PC-3 (cell line): Measurements from ENCODE around the gene CIB1. TPM values are rescaled to one million over a fixed set of nuclear protein-coding genes. Genes with fewer than 3 reads are reported as not detected.

Experiments
- ATAC-seq: fragments of 200-7000 bp; cut with Tn5 transposase; 2 replicates; pipeline ENCODE4 v1.9.1; 2020; ENCODE audit warnings: mild to moderate bottlenecking, moderate library complexity
- BruUV-seq: library from RNA; stranded (reverse); fragments of 400-500 nt; replicated peaks from 2 replicates; lab custom pipeline; 2021; lab: Mats Ljungman, UMichigan
- CTCF ChIA-PET: fragments of 300-600 bp; sonication (Branson Sonifier 250); formaldehyde crosslinking; loops from one replicate; lab custom pipeline; 2022; ENCODE audit warnings: antibody characterized with exemption; lab: Charles Lee
- POLR2A ChIA-PET: fragments of 300-600 bp; sonication (Branson Sonifier 250); formaldehyde crosslinking; loops from one replicate; lab custom pipeline; 2022; ENCODE audit warnings: antibody characterized with exemption; ENCODE audit not compliant: unreplicated experiment; lab: Charles Lee
- DNase-seq: peaks from one replicate; pipeline ENCODE4 v3.0.0-alpha.2; 2015
- H2AFZ ChIP-seq: fragments of 300-600 bp; sonication (generic); 2 replicates; pipeline ENCODE4 v1.6.0; 2016; ENCODE audit warnings: antibody characterized with exemption, low read length
- H3F3A ChIP-seq: fragments of 300-600 bp; sonication (generic); one replicate; pipeline ENCODE4 v1.6.0; 2017; ENCODE audit warnings: antibody characterized with exemption, low read length, control low read depth, mild to moderate bottlenecking; ENCODE audit not compliant: unreplicated experiment
- H3K27ac ChIP-seq: fragments of 300-600 bp; sonication (generic); 2 replicates; pipeline ENCODE4 v1.5.1; 2016; ENCODE audit warnings: mild to moderate bottlenecking, low read length
- H3K27me3 ChIP-seq: fragments of 300-600 bp; sonication (generic); 2 replicates; pipeline ENCODE4 v1.6.1; 2016; ENCODE audit warnings: low read length, mixed read lengths
- H3K36me3 ChIP-seq: fragments of 300-600 bp; sonication (generic); 2 replicates; pipeline ENCODE4 v1.6.1; 2016; ENCODE audit warnings: low read depth, mixed run types, low read length, mixed read lengths
- H3K4me1 ChIP-seq: fragments of 300-600 bp; sonication (generic); 2 replicates; pipeline ENCODE4 v1.5.1; 2016; ENCODE audit warnings: low read length; ENCODE audit not compliant: insufficient read depth
- H3K4me2 ChIP-seq: fragments of 300-600 bp; sonication (generic); 2 replicates; pipeline ENCODE4 v1.6.0; 2016; ENCODE audit warnings: low read length
- H3K4me3 ChIP-seq: fragments of 300-600 bp; sonication (generic); 2 replicates; pipeline ENCODE4 v1.5.1; 2016; ENCODE audit warnings: mild to moderate bottlenecking, low read length, mixed read lengths
- H3K79me2 ChIP-seq: fragments of 300-600 bp; sonication (generic); 2 replicates; pipeline ENCODE4 v1.6.1; 2017; ENCODE audit warnings: low read length, mixed read lengths
- H3K9ac ChIP-seq: fragments of 300-600 bp; sonication (generic); 2 replicates; pipeline ENCODE4 v1.6.0; 2016; ENCODE audit warnings: mild to moderate bottlenecking, low read length
- H3K9me2 ChIP-seq: fragments of 300-600 bp; sonication (generic); replicated peaks from 2 replicates; pipeline ENCODE4 v1.6.1; 2016; ENCODE audit warnings: mixed run types, low read length, mixed read lengths
- H3K9me3 ChIP-seq: fragments of 300-600 bp; sonication (generic); 2 replicates; pipeline ENCODE4 v1.6.1; 2016; ENCODE audit warnings: low read length, mixed read lengths
- H4K20me1 ChIP-seq: fragments of 300-600 bp; sonication (generic); 2 replicates; pipeline ENCODE4 v1.6.1; 2016; ENCODE audit warnings: low read length, mixed read lengths
- CTCF ChIP-seq: fragments of 300-600 bp; sonication (generic); conservative IDR thresholded peaks from 2 replicates; pipeline ENCODE4 v1.5.1; 2017; ENCODE audit warnings: antibody characterized with exemption, low read depth, mild to moderate bottlenecking, low read length
- EZH2 ChIP-seq: fragments of 300-600 bp; sonication (generic); IDR thresholded peaks from one replicate; pipeline ENCODE4 v1.6.1; 2017; ENCODE audit warnings: antibody characterized with exemption, mild to moderate bottlenecking, low read length; ENCODE audit not compliant: unreplicated experiment
- EZH2phosphoT487 ChIP-seq: fragments of 300-600 bp; sonication (generic); IDR thresholded peaks from 2 replicates; pipeline ENCODE4 v1.6.1; 2018; ENCODE audit warnings: mild to moderate bottlenecking, antibody characterized with exemption, low read length, borderline replicate concordance
- intact Hi-C: fragments of 100-400 bp; cut with micrococcal nuclease; formaldehyde crosslinking; loops from 2 replicates; pipeline ENCODE4 v1.9.0; 2023
- total RNA-seq: library from RNA; depleted of rRNA; stranded (reverse); fragments of >200 nt; gene quantifications from 2 replicates; pipeline ENCODE4 v1.2.3, GENCODE V29; 2014

Gene CIB1
- total RNA-seq, 1 experiment from 2014 or later = 83.7 TPM

- Histone ChIP-seq H3K79me2 (no peaks in the 10 kb centered on the region; the same call in 1 of the 2 replicates), H3K27me3 (no peaks in the 10 kb centered on the region), H3K4me1 (peaks cover 18% of the 10 kb centered on the region), H3K9ac (no peak overlapping the region), H3K27ac (no peak overlapping the region), H3K36me3 (no peaks in the 10 kb centered on the region), H3F3A (peaks cover 4% of the 10 kb centered on the region), H2AFZ (no peak overlapping the region), H3K4me2 (no peak overlapping the region), H3K9me3 (no peaks in the 10 kb centered on the region), H3K9me2 (no peaks in the 10 kb centered on the region), H4K20me1 (no peaks in the 10 kb centered on the region), H3K4me3 (no peak overlapping the region)
- no peak for DNase-seq
- TF ChIP-seq CTCF (no peak), EZH2phosphoT487 (no peak), EZH2 (no peak)
- no TSS peak for BruUV-seq
- POLR2A ChIA-PET = no interaction called here
- intact Hi-C loops = no loop called here
- no peak for ATAC-seq
- CTCF ChIA-PET = no interaction called here
Observed at GRCh38 chr15:90194655-90195054, 39.1 kb downstream of the CIB1 start.

GRCh38 chr15:90192961-90193786, 40.6 kb downstream of the CIB1 start:
- no peak for DNase-seq
- Histone ChIP-seq H2AFZ (no peak overlapping the region), H3K79me2 (no peaks in the 10 kb centered on the region), H3K9ac (no peak overlapping the region), H4K20me1 (no peaks in the 10 kb centered on the region), H3F3A (no peaks in the 10 kb centered on the region), H3K36me3 (no peaks in the 10 kb centered on the region), H3K9me2 (no peaks in the 10 kb centered on the region), H3K27ac (no peak overlapping the region), H3K4me3 (no peak overlapping the region), H3K27me3 (no peaks in the 10 kb centered on the region), H3K4me1 (peaks cover 7% of the 10 kb centered on the region), H3K9me3 (no peaks in the 10 kb centered on the region), H3K4me2 (no peak overlapping the region)
- CTCF ChIA-PET = interaction anchor here (0.6 kb wide), 1 partner anchor 517 kb away, joined by 3 read pairs; no protein-coding TSS in a partner anchor
- TF ChIP-seq EZH2phosphoT487 (no peak), EZH2 (no peak), CTCF (no peak)
- BruUV-seq = no TSS peak
- intact Hi-C loops = no loop called here
- POLR2A ChIA-PET = no interaction called here
- ATAC-seq = no peak
